ENCODE data around the gene DIP2A.
A peak's percentile ranks its signal among the peaks of the same experiment; 100 is the strongest.
"Not testable (repeated sequence)": the region's sequence is repeated elsewhere in the genome, so short reads cannot be mapped to it uniquely, and the experiment has no call there.

The DIP2A gene

DNA sequence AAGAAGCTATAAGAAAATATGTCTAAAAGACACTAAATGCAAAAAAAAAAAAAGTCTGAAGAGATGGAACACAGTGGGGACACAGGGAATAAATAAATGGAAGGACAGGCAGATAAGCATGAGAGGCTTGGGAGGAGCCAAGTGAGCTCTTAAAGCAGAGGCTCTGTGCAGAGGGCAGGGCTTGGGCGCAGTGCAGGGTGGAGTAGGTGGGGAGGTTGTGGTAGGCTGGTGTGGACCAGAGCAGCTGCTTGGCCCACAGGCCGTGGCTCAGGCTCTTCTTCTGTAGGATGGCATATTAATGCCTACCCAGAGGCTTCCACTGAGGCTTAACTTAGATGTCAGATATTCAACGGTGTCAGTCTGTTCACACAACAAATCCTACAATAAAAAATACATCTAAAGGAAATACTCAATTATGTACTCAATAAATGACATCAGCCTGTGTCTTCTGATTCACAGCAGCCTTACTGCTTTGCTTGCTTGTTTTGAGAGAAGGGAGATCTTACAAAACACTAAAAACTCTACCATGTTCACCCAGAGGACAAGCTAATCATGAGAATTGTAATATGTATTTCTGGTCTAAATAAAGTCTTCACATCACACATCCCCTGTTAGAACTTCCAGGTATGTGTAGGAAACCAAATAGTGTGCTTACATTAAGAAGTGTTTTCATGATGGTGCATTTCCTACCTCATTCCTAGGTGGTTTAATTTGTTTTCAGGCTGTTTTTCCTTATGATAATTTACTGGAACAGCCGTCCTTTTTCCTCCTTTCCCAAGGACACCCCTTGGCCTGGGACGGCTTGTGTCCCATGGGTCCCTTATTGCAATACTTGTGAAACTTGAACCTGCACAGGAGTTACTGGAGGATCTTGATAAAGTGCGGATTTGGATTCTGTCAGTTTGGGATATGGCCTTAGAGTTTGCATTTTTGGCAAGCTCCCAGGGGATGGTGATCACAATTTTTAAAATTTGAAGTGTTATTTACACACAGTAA, 24.9 kb downstream of the DIP2A start:
- DNase-seq = no peak

DNA sequence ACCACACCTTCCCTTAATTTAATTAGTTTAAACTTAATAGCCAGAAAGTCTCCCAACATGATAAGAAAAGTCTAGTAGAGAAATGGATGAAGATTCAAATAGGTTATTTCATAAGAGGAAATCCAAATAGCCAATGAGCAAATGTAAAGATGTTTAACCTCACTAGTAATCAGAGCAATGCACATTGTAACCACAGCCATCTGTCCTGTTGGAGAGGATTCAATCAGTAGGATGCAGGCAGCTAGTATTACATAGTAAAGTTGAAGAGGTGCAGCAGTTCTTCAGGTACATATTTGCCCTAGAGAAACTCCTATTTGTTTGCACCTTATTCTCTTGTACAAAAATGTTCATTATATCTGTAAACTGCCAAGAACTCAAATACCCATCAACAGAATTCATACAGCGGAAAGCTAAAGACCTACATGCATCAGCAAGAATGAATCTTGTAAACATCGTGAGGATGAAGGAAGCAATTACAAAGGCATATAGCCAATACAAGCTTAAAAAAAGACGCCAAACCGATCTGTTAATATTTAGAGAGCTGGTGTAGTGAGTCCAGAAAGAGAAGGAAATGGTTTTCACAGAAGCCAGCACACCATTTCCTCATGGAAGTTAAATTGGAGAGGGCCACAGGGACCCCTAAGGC, 27.9 kb downstream of the DIP2A start:
- DNase-seq = no peak

DNA sequence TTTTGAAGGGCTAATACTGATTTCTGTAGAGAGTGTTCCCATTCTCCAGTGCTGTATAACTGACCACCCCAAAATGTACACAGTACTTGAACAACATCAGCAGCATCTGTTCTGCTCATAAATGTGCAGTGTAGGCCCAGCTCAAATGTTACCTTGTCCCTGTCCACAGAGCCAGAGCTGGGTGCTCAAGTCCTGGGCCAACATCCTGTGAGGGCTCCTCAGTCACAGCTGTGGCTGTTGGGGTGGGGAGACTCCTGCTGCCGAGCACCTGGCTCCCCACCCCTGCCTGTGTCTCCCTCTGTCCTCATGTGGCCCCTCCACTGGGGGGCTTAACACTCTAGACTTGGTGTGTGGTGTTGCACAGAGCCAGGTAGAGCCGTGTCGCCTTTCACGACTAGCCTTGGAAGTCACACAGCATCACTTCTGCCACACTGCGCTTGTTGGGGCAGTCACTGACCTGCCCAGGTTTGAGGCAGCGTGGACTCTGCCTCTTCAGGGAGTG, 30.5 kb downstream of the DIP2A start:
- no peak for DNase-seq

DNA sequence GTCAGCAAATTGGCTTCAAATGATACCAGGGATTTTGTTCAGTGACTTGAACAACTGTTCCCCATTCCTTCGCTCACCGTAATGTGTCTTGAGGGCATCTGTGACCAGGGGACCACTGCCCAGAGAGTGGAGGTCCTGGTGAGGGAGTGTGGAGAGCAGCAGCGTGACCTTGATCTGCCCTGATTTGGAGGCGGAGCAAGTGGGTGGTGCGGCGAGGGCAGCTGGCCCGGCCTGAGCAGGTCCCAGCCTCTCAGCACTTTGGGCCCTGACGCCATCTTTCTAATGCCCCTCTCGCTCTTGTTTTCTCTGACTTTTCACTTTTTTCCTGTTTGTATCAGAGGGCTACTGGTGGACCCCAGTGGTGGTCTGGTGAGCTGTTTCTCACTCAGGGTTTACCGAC, 31.1 kb downstream of the DIP2A start:
- no peak for DNase-seq

DNA sequence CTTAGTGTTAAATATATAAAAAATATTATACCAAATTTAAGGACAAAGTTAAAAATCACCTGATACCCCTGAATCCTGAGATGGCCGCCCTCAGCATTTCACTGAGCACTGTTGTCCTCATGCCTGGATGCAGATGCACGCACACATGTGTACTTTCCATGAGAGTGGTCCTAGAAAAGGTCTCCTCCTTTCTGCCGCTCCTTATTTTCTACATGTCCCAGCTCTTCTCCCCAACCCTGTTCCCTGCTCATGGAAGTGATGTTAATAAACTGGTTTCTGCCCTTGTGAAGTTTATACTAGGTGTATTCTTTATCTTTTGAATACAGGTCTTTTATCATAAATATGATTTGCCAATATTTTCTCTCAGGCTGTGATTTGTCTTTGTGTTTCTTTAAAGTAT, 32.9 kb downstream of the DIP2A start:
- DNase-seq = no peak

DNA sequence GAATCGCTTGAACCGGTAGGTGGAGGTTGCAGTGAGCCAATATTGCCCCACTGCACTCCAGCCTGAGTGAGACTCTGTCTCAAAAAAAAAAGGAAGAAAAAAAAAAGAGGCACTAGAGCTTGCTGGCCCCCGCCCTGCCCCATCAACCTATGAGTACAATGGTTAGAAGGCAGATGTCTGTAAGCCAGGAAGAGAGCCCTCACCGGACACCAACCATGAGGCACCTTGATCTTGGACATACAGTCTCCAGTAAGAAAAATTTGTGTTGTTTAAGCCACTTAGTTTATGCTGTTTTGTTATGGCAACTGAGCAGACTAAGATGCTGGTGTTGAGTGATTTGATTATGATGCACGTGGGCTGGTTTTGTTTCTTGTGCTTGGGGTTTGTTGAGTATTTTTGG, 34.2 kb downstream of the DIP2A start:
- DNase-seq = no peak

DNA sequence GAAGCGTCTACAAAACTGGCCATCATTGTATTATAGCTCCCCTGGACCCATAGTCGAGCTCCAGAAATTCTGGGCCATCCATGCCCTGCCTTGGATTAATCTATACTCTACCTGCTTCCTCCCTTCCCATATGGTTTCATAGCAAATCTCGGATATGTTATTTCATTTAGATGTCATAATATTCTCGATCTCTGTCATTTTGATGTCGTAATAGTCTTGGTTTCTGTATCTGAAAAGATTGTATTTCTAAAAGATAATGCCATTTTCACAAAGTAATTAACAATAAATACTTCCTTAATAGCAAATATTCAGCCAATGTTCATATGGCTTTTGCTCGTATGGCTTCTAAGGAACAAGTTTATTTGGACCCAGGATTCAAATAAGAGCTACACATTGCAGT, 35.1 kb downstream of the DIP2A start:
- DNase-seq = no peak

DNA sequence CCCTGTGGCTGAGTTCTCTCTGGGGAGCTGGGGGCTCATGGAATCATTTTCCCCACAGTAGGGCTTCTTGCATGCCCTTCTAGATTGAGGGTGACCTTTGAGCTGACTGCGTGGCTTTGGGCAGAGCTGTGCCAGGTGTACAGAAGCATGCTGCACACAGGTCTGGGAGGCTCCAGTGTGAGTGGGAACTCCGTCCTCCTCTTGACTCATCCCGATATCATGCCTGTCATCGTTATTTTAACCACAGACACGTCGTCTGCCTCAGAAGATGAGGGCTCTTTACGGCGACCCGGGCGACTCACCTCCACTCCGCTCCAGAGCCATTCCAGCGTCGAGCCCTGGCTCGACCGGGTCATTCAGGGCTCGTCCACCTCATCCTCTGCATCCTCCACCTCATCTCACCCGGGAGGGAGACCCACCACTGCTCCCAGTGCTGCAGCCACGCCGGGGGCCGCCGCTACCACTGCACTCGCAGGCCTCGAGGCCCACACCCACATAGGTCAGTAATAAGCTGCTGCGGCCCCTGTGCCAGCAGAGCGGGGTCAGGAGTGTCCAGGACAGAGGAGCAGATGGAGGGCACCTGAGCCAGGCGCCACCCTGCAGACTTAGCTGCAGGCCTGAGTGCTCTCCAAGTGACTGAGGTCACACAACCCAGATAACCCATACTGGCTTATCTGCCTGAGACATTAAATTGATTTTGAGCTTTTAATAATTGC, 39.8 kb downstream of the DIP2A start:
- no peak for DNase-seq

DNA sequence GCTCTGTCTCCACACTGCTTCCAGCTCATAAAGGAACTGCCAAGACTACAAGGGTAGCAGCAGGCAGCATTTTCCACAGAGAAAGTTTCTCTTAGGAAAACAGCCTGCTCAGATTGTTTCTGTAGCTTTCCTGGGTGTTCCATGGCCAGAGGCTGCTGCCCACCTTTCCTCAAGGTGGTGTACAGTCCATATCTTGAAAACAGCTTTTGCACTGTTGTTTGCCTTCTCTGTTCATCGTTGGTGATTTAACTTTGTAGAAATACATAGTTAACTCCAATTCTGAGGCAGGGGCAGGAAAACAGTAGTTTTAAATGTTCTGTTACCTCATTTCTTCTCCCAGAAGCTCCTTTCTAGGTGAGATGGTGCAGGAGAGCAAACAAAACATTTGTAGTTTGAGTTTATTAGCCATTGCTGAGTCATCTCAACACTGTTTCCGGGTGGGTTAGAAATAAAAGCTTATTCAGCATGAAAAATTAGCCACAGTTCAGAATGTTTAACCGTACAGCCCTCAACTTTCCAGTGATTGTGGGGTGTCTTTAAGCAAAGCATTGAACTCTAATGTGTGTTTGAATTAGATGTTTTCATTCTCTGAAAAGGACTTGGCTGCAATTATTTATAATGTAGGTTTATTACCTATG, 41.7 kb downstream of the DIP2A start:
- DNase-seq = no peak

DNA sequence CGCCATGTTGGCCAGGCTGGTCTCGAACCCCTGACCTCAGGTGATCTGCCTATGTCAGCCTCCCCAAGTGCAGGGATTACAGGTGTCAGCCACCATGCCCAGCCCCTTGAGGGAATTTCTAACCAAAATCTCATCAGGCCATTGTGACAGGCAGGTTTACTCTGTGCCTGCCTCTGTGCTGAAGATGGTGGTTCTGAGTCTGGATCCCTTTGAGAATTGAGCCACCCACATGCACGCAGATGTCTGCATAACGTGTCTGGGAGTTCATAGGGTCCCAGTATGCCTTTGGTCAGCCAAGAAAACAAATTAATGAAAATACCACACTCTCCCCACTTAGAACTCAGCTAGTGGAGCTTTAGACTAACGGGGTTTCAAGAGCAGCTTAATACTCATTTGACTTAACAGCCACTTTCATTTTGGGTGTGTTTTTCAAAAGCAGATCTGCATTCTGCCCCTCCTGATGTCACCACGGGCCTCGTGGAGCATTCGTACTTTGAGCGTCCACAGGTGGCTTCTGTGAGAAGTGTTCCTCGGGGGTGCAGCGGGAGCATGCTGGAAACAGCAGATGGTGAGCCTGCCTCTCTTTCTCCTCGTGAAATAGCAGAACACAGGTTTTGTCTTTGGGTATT, 45.3 kb downstream of the DIP2A start:
- DNase-seq = no peak

DNA sequence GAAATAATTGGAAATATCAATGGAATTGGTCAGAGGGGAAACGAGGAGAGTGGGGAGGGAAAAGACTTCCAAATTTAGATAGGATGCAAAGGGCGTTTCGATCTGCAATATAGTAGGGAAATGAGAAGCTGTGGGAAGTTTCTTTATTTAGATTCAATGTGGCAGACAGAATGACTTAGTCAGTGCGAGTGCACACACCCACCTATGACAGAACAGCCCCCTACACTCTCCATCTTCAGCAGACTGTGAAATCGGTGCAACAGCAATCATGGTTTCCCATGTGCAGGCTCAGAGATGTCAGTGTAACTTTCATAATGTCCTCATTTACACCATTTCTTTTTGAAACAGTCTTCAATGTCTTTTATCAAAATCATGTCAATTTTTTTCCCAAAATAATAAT, 46.0 kb downstream of the DIP2A start:
- no peak for DNase-seq

DNA sequence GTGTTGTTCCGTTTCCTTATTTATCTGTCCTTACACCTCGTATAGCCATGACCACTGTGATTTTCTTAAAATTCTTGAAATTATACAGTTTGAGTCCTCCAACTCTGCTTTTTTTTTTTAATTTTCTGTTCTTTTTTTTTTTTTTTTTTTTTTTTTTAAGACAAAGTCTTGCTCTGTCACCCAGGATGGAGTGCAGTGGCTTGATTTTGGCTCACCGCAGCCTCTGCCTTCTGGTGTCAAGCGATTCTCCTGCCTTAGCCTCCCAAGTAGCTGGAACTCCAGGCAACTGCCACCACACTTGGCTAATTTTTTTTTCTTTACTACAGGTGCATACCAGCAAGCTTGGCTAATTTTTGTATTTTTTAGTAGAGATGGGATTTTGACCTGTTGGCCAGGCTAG, 48.9 kb downstream of the DIP2A start:
- no peak for DNase-seq

DNA sequence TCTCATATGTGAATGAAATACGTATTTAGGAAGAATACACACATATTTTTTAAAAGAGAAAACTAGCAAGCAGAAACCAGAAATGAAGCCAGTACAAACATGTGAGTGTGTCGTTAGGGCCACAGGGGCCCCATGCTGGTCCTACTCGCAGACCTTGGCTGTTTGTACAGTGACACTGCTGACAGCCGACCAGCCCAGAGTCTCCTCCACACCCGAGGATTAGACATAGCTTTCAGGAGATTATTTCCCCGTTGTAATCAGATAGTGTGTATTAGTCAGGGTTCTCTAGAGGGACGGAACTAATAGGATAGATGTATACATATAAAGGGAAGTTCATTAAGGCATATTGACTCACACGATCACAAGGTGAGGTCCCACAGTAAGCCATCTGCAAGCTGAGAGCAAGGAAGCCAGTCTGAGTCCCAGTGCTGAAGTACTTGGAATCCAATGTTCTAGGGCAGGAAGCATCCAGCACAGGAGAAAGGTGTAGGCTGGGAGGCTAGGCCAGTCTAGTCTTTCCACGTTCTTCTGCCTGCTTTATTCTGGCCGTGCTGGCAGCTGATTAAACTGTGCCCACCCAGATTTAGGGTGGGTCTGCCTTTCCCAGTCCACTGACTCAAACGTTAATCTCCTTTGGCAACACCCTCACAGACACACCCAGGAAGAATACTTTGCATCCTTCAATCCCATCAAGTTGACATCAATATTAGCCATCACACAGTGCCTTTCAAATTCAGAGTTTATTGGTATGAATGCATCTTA, 51.2 kb downstream of the DIP2A start:
- no peak for DNase-seq

DNA sequence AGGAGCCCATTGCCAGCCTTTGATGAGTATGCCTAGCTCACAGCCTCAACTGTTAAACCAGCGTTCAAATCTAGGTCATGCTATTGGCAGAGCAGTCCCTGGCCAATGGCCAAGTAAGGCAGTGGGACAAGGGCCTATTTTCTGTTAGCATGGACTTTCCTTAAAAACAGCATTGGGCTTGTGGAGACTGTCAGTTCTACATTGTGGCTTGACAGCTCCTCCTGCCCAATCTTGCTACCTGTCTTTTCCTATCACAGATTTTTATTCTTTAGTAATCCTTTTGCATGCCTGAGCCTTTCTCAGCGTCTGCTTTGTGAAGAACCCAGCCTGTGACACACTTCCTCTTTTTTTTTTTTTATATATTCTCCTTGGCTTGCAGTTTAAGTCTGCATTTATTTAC, 56.4 kb downstream of the DIP2A start:
- no peak for DNase-seq

DNA sequence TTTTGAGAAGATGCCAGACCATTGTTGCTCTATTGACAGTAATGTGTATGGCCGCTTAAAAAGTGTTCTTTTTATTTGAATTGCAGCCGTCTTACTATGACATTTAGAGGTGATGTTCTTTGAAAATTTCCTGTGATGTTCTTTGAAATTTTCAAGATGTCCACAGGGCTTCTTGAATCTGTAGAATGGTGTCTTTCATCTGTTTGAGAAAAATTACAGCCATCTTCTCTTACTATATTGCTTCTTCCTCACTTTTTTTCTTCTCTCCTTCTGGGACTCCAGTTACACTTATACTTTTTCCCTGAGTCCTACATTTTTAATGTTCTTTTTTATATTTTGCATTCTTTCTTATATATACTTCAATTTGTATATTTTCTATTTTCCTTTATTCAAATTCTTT, 57.4 kb downstream of the DIP2A start:
- DNase-seq = no peak

DNA sequence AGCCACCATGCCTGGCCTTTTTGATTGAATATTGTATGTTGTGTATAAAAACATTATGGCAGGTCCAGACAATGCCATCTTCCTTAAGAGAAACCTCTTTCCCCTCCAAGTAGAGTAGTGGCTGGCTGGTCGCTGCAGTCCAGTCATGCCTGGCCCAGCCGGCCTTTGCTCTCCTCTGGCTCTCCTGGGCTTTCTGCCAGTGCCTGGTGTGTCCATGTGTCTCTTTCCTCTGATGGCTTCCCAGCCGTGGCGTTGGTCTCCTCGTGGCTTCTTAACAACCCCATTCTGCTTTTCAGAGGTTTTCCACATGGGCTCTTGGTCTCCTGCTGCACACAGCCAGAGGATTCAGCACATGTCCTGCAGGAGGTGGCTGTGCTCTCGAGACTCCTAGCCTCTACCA, 58.7 kb downstream of the DIP2A start:
- DNase-seq = no peak

DNA sequence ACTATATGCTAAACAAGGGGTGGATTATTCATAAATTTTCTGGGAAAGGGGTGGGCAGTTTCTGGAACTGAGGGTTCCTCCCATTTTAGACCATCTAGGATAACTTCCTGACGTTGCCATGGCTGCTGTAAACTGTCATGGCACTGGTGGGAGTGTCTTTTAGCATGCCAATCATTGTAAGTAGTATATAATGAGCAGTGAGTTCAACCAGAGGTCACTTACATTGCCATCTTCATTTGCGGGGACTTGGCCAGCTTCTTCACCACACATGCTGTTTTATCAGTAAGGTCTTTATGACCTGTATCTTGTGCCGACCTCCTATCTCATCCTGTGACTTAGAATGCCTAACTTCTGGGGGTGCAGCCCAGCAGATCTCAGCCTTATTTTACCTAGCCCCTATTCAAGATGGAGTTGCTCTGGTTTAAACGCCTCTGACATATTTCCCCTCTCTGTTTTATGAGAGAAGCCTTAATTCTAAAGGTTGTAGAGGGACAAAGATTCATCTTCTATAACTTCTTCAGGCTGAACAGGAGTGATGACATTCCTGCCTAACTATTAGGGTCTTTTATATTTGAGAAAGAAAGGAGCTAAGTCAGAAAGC, 60.4 kb downstream of the DIP2A start:
- no peak for DNase-seq

DNA sequence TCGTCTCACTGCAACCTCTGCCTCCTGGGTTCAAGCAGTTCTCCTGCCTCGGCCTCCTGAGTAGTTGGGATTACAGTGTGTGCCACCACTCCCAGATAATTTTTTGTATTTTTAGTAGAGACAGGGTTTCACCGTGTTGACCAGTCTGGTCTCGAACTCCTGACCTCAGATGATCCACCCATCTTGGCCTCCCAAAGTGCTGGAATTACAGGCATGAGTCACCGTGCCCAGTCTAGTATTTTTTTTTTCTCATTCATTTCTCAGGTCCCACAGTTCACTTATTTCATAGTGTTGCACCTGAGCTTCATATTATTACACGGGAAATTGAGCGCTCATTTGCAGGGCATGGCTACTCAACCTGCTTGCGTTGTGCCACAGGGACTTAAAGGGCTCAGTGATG, 68.7 kb downstream of the DIP2A start:
- not testable (repeated sequence) for DNase-seq

DNA sequence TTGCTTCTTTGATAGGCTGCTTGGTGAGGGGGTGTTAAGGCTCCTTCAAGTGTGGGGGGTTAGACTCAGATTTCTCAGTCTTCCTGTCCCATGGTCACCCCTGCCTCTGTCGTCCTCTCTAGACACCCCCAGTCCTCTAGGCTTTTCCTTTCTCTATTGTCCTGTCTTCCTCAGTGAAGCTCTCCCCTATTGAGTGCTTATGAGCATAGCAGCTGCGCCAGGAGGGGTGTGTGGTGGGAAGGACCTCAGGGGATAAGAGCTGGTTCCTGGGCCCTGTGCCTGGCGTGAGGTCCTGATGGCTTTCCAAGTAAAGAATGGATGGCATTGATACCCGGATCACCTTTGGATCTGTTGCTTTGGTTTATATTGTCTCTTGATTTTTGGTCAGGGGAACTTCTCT, 69.1 kb downstream of the DIP2A start:
- DNase-seq = no peak

DNA sequence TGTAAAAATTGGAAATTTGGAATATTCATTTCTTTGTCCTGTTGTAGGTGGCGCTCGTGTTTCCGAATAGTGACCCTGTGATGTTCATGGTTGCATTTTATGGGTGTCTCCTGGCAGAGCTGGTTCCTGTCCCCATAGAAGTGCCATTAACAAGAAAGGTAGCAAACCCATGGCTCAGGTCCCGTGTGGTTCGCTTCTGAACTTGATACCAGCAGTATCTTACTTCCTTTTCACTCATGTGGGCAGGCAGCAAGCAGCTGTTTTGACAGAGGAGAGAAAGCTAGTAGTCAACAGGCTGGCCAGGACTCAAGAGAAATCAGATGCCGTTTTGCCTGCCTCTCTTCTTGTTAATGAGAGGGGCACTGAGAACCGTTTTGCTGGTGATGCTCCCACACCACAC, 73.4 kb downstream of the DIP2A start:
- peak; percentile 19 to 53 for DNase-seq

DNA sequence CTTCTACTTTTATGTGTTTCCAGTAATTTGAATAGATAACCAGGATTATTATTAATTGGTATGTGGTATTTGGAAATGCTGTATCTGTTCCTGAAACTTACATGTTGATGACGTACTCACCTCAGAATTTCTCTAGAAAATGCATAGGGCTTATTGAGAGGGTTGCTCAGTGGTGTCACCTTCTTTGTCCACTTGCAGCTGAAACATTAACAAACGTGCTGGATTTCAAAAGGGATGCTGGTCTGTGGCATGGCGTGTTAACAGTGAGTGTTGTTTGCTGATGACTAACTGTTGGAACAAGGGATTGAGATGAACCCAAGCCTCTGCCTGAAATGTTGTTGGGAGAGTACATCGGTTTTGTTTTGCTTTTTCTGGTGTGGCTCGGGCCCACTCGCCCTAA, 78.3 kb downstream of the DIP2A start:
- no peak for DNase-seq

Measured in NCI-H526 (cell line).